GM12801 (cell line): ENCODE results near the gene EIF6.

Source experiments
- CTCF ChIP-seq: IDR thresholded peaks from one replicate; pipeline ENCODE4 v1.5.1; 2011; ENCODE audit warnings: control low read depth; ENCODE audit not compliant: insufficient read length; ENCODE audit errors: extremely low read depth

EIF6 gene

GRCh38 chr20:35302421-35303335 is 18.1 kb upstream of the EIF6 start:
- TF ChIP-seq CTCF, result no peak

- no peak for TF ChIP-seq CTCF
Measured at GRCh38 chr20:35301426-35301825, 16.9 kb upstream of the EIF6 start.

- TF ChIP-seq CTCF, result no peak
Measured at GRCh38 chr20:35300469-35301262, 16.1 kb upstream of the EIF6 start.

GRCh38 chr20:35299780-35300179 is 15.2 kb upstream of the EIF6 start:
- no peak for TF ChIP-seq CTCF

- no peak for TF ChIP-seq CTCF
Measured at GRCh38 chr20:35298264-35298663, 13.7 kb upstream of the EIF6 start.

- TF ChIP-seq CTCF, result no peak
Measured at GRCh38 chr20:35297740-35298139, 13.2 kb upstream of the EIF6 start.

- no peak for TF ChIP-seq CTCF
Measured at GRCh38 chr20:35297155-35297554, 12.6 kb upstream of the EIF6 start.
